NCI-H2196 (cell line): Measurements from ENCODE around the gene UBE2F.

Experiments used
- DNase-seq: peaks from one replicate; lab custom pipeline; 2025; ENCODE audit not compliant: unreplicated experiment; lab: John Stamatoyannopoulos, UW

Gene UBE2F, protein sequence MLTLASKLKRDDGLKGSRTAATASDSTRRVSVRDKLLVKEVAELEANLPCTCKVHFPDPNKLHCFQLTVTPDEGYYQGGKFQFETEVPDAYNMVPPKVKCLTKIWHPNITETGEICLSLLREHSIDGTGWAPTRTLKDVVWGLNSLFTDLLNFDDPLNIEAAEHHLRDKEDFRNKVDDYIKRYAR

GRCh38 chr2:237966565-237967462 is at the start of gene UBE2F:
Gene UBE2F, plus strand, starts transcription at chr2:237967014. Its CDS starts 6,094 bp downstream, at chr2:237973108.
- peak; percentile 97 for DNase-seq

- no peak for DNase-seq
Observed at GRCh38 chr2:237917696-237918374, 49.0 kb upstream of the UBE2F start.

DNA sequence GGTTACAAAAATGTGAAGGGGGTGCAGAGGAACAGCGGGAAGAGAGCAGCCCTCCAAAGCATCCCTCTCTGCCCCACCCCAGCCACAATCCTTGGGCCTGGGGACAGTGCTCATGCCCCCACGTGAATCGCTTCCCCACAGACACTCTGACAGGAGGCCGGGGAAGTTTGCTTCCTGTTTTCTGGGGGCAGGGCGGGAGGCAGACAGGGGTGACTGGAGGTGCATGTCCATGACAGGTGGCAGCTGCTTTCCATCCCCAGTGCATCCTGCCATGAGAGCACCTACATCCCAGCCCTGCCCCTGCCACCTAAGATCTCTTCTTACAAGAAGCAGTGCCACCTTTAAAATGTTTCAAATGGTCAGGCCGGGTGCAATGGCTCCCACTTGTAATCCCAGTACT is 47.2 kb upstream of the UBE2F start:
- no peak for DNase-seq

GRCh38 chr2:237920673-237921072 is 46.1 kb upstream of the UBE2F start:
- DNase-seq = no peak

GRCh38 chr2:237921967-237922492 is 44.8 kb upstream of the UBE2F start:
- no peak for DNase-seq

DNA sequence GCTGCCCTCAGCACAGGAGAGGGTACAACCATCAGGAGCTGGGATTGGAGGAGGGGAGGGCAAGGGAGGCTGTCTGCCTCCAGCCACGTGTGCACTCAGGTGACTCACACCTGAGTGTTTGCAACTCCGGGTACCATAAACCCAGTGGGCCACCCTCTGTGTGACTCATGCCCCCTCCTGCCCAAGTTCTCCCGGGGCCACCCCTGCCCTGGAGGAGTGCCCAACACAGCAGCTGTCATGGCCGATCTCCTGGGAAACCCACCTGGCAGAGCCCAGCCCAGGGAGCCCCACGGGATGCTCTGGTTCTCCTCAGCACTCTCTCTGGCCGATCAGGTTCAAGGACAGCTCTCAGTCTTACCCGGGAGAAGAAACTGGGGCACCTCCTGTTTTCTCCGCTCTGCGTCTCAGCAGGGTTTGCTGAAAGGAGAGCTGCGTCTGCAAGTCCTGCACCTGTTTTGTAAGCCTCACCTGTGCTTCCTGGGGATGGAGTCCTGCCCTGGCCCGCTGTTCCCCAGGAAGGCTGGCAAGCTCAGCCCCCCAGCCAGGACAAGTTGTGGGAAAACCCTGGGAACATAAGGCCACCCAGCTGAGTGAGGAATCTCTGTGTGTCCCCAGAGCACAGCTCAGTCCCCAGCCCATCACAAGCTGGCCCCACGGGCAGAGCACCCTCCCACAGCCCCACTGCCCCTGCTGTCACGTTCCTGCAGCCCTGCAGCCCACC is 44.0 kb upstream of the UBE2F start:
- DNase-seq = no peak

- no peak for DNase-seq
Observed at GRCh38 chr2:237923481-237924163, 43.2 kb upstream of the UBE2F start.

- DNase-seq = no peak
Observed at GRCh38 chr2:237924164-237924534, 42.7 kb upstream of the UBE2F start.

- no peak for DNase-seq
Observed at GRCh38 chr2:237927135-237927534, 39.7 kb upstream of the UBE2F start.

DNA sequence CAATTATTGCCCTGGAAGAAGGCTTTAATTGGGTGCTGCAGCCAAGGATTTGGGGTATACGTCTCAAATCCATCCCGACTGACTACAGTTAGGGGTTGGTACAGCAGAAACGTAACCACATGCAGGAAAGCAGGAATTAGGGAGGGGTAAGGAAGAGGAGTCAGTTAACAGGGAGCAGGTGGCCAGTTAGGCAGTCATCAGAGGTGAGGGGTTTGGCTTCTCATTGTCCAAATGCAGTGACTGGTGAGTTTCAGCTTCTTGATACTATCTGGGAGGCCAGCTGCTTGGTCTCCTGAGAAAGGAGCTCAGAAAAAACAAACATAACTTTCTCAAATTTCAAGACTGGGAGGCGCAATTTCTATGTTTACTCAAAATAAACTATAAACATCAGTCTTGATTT is 38.8 kb upstream of the UBE2F start:
- peak; percentile 63 for DNase-seq

GRCh38 chr2:237929979-237930378 is 36.8 kb upstream of the UBE2F start:
- no peak for DNase-seq

- no peak for DNase-seq
Observed at GRCh38 chr2:237931205-237931721, 35.6 kb upstream of the UBE2F start.

DNA sequence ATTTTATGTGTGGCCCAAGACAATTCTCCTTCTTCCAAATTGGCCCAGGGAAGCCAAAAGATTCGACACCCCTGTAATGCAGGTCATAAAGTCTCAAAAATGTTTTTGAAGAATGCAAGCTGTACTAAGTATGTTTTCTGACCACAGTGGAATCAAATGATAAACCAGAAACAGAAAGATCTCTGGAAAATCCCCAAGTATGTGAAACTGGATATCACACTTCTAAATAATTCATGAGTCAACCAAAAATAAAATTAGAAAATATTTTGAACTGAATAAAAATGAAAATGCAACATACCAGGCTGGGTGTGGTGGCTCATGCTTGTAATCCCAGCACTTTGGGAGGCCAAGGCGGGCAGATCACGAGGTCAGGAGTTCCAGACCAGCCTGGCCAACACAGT is 34.1 kb upstream of the UBE2F start:
- DNase-seq = no peak

GRCh38 chr2:237934186-237934585 is 32.6 kb upstream of the UBE2F start:
- no peak for DNase-seq

- no peak for DNase-seq
Observed at GRCh38 chr2:237935740-237936452, 30.9 kb upstream of the UBE2F start.

- DNase-seq = peak; percentile 26
Observed at GRCh38 chr2:237939251-237939650, 27.6 kb upstream of the UBE2F start.

DNA sequence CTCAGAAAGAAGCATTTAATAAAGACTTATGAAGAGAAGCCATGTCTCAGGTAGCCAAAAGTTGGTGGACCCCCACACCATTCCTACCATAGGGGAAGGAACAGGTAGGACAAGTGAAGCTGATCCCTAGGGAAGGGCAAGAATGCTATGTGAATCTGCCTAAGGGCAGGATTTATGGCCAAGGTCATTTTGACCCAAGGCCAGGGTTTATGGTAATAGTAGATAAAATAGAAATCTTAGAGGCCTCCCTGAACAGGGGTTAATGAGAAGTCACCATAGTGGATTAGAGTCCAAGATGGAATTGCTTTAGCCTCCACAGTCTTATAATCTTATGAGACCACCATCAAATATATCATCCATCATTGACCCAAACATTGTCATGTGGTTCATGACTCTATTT is 26.0 kb upstream of the UBE2F start:
- no peak for DNase-seq

DNA sequence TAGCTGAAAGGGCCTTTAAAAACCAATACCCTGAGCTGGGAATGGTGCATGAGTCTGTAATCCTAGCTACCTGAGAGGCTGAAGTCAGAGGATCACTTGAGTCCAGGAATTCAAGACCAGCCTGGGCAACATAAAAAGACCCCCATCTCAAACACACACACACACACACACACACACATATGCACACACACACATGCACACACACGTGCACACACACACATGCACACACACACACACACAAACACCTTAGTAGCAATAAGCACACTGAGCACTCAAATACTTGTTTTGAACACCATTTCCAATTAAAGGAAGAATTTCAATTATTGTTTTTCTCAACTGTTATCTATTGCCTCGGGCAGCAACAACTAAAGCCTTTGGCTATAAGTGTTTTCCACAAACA is 25.6 kb upstream of the UBE2F start:
- DNase-seq = no peak

DNA sequence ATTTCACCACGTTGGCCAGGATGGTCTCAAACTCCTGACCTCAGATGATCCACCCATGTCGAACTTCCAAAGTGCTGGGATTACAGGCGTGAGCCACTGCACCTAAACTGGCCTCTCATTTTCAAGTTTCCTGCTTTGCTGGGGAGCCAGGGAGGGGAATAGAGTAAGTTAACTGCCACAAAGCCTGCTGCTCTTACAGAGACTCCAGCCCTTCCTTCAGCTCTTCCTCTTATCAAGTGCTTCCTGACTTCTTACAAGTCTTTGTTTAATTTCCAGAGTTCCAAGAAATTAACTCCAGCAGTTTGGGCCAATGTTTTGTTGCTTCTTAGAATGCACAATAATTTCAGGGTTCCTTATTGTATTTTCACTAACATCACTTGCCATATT is 24.3 kb upstream of the UBE2F start:
- DNase-seq = no peak
